GM18907 (cell line): ENCODE measurements around the gene FNTB.

Experiments used
- ATAC-seq: cut with Tn5 transposase; IDR thresholded peaks from one replicate; pipeline ENCODE4 v1.9.1; 2021; ENCODE audit warnings: mild to moderate bottlenecking, moderate library complexity; ENCODE audit not compliant: unreplicated experiment

Gene FNTB

GRCh38 chr14:65110525-65110924 is 123.8 kb downstream of the FNTB start:
- ATAC-seq, result no peak
